ENCODE data around the gene CHPF. TPM values are rescaled to one million over a fixed set of nuclear protein-coding genes. Genes with fewer than 3 reads are reported as not detected.

CHPF gene
- total RNA-seq, 1 experiment from 2014 or later, result 228 TPM

DNA sequence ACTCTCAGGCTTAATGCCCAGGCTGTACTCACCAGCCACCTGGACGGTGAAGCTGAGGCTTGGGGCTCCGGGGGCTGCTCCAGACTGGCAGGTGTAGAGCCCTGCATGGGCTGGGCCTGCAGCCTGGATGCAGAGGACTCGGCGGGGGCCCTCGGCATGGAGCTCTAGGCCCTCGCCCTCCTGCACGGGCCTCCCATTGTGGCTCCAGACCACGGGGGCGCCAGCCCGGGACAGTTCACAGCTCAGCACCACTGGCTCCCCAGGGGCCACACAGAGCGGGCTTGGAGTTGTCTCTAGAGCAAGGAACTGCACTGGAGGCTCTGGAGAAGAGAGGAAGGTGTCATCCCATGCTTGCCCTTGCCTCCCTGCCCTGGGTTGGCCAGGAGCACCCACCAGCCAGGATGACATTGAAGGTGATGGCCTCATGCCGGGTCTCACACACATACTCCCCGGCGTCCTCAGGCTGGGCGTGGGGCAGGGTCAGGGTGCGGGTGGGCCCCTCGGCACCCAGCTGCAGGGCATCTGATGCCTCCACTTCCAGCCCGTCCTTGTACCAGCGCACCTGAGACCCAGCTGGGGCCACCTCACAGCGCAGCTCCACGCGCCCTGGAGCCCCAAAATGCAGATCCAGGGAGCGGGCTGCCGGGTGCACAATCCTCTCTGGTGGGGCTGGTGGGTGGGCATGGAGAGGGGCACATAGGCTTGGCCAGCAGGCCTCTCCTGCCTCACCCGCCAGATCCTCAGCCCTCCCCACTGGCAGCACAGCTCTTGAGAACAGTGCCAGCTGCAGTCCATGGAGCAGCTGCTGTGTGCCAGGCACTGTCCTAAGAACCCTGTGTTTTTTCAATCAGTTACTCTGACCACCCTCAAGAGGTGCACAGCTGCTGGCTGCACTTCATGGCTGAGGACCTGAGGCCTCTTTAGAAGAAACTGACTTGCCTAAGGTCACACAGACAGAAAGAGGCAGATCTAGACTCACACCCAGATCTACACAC, 14.5 kb upstream of the CHPF start:
- ChIA-PET CTCF (no interaction called here), RAD21 (ENCODE audit: low non-redundant PET in 1 of 2, low total read pairs in 2 of 2, uncharacterized antibody in 2 of 2, unreplicated experiment in 2 of 2) (no interaction called here), POLR2A (no interaction called here)
- intact Hi-C loops (cut with micrococcal nuclease), result no loop called here
- H4K20me1 ChIP-seq (ENCODE audit: insufficient read depth), result no peaks in the 10 kb centered on the region
- TF ChIP-seq POLR2AphosphoS5 (IDR thresholded peaks at IDR 0.05; ENCODE audit: low read depth, low read length) (no peak), CEBPB (IDR thresholded peaks at IDR 0.05; ENCODE audit: low read depth) (no peak), ZFX (IDR thresholded peaks at IDR 0.05) (no peak), YY1 (IDR thresholded peaks at IDR 0.05; ENCODE audit: extremely low read depth, insufficient replicate concordance, low read depth, low read length) (no peak), EZH2phosphoT487 (IDR thresholded peaks at IDR 0.05; ENCODE audit: borderline replicate concordance) (no peak), ZNF274 (IDR thresholded peaks at IDR 0.05; ENCODE audit: low read depth, low read length) (no peak), SRF (IDR thresholded peaks at IDR 0.05; ENCODE audit: low read depth) (no peak), EZH2 (IDR thresholded peaks at IDR 0.05) (no peak)
- TF ChIP-seq, protein P1, sequence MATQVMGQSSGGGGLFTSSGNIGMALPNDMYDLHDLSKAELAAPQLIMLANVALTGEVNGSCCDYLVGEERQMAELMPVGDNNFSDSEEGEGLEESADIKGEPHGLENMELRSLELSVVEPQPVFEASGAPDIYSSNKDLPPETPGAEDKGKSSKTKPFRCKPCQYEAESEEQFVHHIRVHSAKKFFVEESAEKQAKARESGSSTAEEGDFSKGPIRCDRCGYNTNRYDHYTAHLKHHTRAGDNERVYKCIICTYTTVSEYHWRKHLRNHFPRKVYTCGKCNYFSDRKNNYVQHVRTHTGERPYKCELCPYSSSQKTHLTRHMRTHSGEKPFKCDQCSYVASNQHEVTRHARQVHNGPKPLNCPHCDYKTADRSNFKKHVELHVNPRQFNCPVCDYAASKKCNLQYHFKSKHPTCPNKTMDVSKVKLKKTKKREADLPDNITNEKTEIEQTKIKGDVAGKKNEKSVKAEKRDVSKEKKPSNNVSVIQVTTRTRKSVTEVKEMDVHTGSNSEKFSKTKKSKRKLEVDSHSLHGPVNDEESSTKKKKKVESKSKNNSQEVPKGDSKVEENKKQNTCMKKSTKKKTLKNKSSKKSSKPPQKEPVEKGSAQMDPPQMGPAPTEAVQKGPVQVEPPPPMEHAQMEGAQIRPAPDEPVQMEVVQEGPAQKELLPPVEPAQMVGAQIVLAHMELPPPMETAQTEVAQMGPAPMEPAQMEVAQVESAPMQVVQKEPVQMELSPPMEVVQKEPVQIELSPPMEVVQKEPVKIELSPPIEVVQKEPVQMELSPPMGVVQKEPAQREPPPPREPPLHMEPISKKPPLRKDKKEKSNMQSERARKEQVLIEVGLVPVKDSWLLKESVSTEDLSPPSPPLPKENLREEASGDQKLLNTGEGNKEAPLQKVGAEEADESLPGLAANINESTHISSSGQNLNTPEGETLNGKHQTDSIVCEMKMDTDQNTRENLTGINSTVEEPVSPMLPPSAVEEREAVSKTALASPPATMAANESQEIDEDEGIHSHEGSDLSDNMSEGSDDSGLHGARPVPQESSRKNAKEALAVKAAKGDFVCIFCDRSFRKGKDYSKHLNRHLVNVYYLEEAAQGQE (IDR thresholded peaks at IDR 0.05; ENCODE audit: low read depth), result no peak
- DNase-seq (ENCODE audit: low read depth, low spot score) (no peak), ATAC-seq (no peak)
- H3K9me3 ChIP-seq (ENCODE audit: control insufficient read depth in 1 of 2, insufficient read depth in 1 of 2, low read depth in 1 of 2, low read length in 2 of 2), result no peaks in the 10 kb centered on the region
- H3K36me3 ChIP-seq (ENCODE audit: control insufficient read depth in 1 of 2, insufficient read depth in 2 of 2, low read length in 2 of 2), result no peaks in the 10 kb centered on the region
- no peak overlapping the region for H3K4me2 ChIP-seq (ENCODE audit: low read length)
- peaks cover 0 to 4% of the 10 kb centered on the region in 2 experiments; a peak in 1 of 4 replicates for H3K4me1 ChIP-seq (ENCODE audit: control insufficient read depth in 1 of 2, insufficient read depth in 2 of 2, low read length in 2 of 2)
- no peaks in the 10 kb centered on the region for H3K9me2 ChIP-seq (ENCODE audit: insufficient read depth)
- no peak overlapping the region for H3K4me3 ChIP-seq (replicated peaks in 1 of 2; ENCODE audit: low read depth in 1 of 2, low read length in 2 of 2)
- BruUV-seq (replicated peaks), result no TSS peak
- no peak overlapping the region for H2AFZ ChIP-seq (ENCODE audit: low read depth, low read length, poor library complexity, severe bottlenecking)
- H3K27me3 ChIP-seq (ENCODE audit: insufficient read depth, low read length), result no peaks in the 10 kb centered on the region
- no peak overlapping the region for H3K27ac ChIP-seq (ENCODE audit: low read depth, low read length)
- H3K79me2 ChIP-seq (ENCODE audit: insufficient read depth, low read length), result no peaks in the 10 kb centered on the region
- no peak overlapping the region for H3K9ac ChIP-seq (ENCODE audit: low read length)

Data from HCT116 (cell line).